Measurements from ENCODE around the gene LIN37.

LIN37 gene

GRCh38 chr19:35748106-35749020 lies at the start of gene LIN37:
Gene LIN37 (plus strand): TSS chr19:35748576. CDS start chr19:35748725, 149 bp downstream.
- peak; percentile 87 for ATAC-seq
- TF ChIP-seq TCF4 (CRISPR knock-in tag; IDR thresholded peaks at IDR 0.05; ENCODE audit: borderline replicate concordance) (no peak), TSHZ2 (CRISPR knock-in tag; IDR thresholded peaks at IDR 0.05) (0 out of 2 replicates have a peak, but pooled peaks have one; percentile 13), ZNF70 (CRISPR knock-in tag; IDR thresholded peaks at IDR 0.05) (no peak), ZFP3 (CRISPR knock-in tag; IDR thresholded peaks at IDR 0.05) (no peak), CSRNP3 (CRISPR knock-in tag; IDR thresholded peaks at IDR 0.05) (no peak)

GRCh38 chr19:35702223-35703012 lies 46.0 kb upstream of the LIN37 start:
- TF ChIP-seq ESRRG (CRISPR knock-in tag; IDR thresholded peaks at IDR 0.05) (no peak), TCF4 (CRISPR knock-in tag; IDR thresholded peaks at IDR 0.05; ENCODE audit: borderline replicate concordance) (0 out of 2 replicates have a peak, but pooled peaks have one; percentile 11), ZNF70 (CRISPR knock-in tag; IDR thresholded peaks at IDR 0.05) (no peak)

GRCh38 chr19:35703343-35703742 lies 45.0 kb upstream of the LIN37 start:
- ATAC-seq: no peak
- TF ChIP-seq BACH2 (CRISPR knock-in tag; IDR thresholded peaks at IDR 0.05; ENCODE audit: borderline replicate concordance) (no peak), POU6F1 (CRISPR knock-in tag; IDR thresholded peaks at IDR 0.05; ENCODE audit: borderline replicate concordance, low read depth) (no peak), CREB5 (CRISPR knock-in tag; IDR thresholded peaks at IDR 0.05; ENCODE audit: low read depth) (no peak), PPARA (CRISPR knock-in tag; IDR thresholded peaks at IDR 0.05; ENCODE audit: borderline replicate concordance) (no peak), ZFP30 (CRISPR knock-in tag; IDR thresholded peaks at IDR 0.05) (no peak), CSRNP3 (CRISPR knock-in tag; IDR thresholded peaks at IDR 0.05) (no peak), OSR1 (CRISPR knock-in tag; IDR thresholded peaks at IDR 0.05) (no peak), RARB (CRISPR knock-in tag; IDR thresholded peaks at IDR 0.05) (no peak), ZNF565 (CRISPR knock-in tag; conservative IDR thresholded peaks at IDR 0.05; ENCODE audit: low read depth) (no peak), ZFP3 (CRISPR knock-in tag; IDR thresholded peaks at IDR 0.05) (no peak), TOX (CRISPR knock-in tag; IDR thresholded peaks at IDR 0.05; ENCODE audit: borderline replicate concordance) (no peak), CSDC2 (CRISPR knock-in tag; IDR thresholded peaks at IDR 0.05) (no peak), ESRRG (CRISPR knock-in tag; IDR thresholded peaks at IDR 0.05) (no peak), ZNF8 (CRISPR knock-in tag; IDR thresholded peaks at IDR 0.05) (no peak), TCF4 (CRISPR knock-in tag; IDR thresholded peaks at IDR 0.05; ENCODE audit: borderline replicate concordance) (no peak), ARNTL (CRISPR knock-in tag; IDR thresholded peaks at IDR 0.05; ENCODE audit: borderline replicate concordance, low read depth) (no peak), ZC3H10 (CRISPR knock-in tag; IDR thresholded peaks at IDR 0.05) (no peak)

More at GRCh38 chr19:35702223-35703012, 46.0 kb upstream of the LIN37 start:
- peak; percentile 100 for ATAC-seq
